Measurements from ENCODE around the gene DDX10. TPM values are rescaled to one million over a fixed set of nuclear protein-coding genes. Genes with fewer than 3 reads are reported as not detected.

Gene DDX10
- total and polyA plus RNA-seq, 4 donors: 8.0 to 11.8 (median 9.0) TPM

DNA sequence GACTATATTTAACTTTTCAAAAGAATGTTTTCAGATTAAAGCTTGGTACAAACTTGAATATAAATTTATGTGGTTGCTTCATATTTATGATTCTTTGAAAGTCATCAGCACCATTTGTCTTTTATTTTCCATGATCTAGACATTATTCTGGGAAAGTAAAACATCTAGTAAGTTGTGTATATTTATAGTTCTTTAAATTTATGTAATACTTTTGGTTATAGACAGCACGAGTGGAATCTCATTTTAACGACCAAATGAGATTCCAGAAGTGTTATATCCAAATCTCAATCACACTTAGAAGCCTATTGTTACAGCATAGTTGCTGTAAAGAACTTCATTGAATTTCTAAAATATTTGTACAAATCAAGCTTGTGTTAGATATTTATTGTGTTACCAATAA, 212.3 kb downstream of the DDX10 start (continued):
- TF ChIP-seq, protein P1, sequence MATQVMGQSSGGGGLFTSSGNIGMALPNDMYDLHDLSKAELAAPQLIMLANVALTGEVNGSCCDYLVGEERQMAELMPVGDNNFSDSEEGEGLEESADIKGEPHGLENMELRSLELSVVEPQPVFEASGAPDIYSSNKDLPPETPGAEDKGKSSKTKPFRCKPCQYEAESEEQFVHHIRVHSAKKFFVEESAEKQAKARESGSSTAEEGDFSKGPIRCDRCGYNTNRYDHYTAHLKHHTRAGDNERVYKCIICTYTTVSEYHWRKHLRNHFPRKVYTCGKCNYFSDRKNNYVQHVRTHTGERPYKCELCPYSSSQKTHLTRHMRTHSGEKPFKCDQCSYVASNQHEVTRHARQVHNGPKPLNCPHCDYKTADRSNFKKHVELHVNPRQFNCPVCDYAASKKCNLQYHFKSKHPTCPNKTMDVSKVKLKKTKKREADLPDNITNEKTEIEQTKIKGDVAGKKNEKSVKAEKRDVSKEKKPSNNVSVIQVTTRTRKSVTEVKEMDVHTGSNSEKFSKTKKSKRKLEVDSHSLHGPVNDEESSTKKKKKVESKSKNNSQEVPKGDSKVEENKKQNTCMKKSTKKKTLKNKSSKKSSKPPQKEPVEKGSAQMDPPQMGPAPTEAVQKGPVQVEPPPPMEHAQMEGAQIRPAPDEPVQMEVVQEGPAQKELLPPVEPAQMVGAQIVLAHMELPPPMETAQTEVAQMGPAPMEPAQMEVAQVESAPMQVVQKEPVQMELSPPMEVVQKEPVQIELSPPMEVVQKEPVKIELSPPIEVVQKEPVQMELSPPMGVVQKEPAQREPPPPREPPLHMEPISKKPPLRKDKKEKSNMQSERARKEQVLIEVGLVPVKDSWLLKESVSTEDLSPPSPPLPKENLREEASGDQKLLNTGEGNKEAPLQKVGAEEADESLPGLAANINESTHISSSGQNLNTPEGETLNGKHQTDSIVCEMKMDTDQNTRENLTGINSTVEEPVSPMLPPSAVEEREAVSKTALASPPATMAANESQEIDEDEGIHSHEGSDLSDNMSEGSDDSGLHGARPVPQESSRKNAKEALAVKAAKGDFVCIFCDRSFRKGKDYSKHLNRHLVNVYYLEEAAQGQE (IDR thresholded peaks at IDR 0.05): no peak
- TF ChIP-seq NR2F2 (IDR thresholded peaks at IDR 0.05) (no peak), TAF1 (conservative IDR thresholded peaks at IDR 0.05) (no peak), YY1 (IDR thresholded peaks at IDR 0.05) (no peak), HNF4A (conservative IDR thresholded peaks at IDR 0.05) (no peak)

DNA sequence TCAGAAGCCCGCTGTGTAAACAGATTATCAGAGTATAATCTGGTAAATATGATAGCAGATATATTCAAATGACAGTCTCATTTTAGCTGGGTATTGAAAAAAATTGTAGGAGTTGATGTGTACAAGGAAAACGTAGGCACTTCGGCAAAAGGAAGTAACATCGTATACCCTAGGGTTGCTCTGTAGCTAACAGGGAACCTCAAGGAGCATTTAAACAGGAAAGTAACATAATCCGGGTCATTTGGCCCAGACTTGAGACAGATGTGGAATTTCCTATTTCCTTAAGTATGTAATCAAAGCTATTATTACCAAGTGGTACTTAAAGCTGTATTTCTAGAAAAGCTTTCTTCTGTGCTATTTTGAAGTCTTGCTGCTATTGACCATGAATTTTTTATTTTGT, 215.6 kb downstream of the DDX10 start:
- Histone ChIP-seq H3K4me1 (ENCODE audit: control insufficient read depth in 4 of 4, insufficient read depth in 4 of 4, low read length in 3 of 4) (no peaks in the 10 kb centered on the region), H3K27ac (ENCODE audit: low read depth in 1 of 2, low read length in 2 of 2) (no peak overlapping the region), H3K9ac (ENCODE audit: low read depth in 1 of 2, low read length in 2 of 2) (no peak overlapping the region), H3K9me3 (ENCODE audit: control insufficient read depth in 4 of 4, low read length in 3 of 4) (no peaks in the 10 kb centered on the region), H3K27me3 (ENCODE audit: control insufficient read depth in 4 of 4, insufficient read depth in 4 of 4, low read length in 3 of 4) (no peaks in the 10 kb centered on the region), H3K4me3 (ENCODE audit: low read depth in 1 of 3, low read length in 3 of 3) (no peak overlapping the region), H3K36me3 (ENCODE audit: control insufficient read depth in 4 of 4, insufficient read depth in 3 of 4, low read depth in 1 of 4, low read length in 3 of 4) (peaks cover 0 to 2% (median 0%) of the 10 kb centered on the region in 4 donors)
- 68% methylated on average over 5 of the region's 5 CpGs for WGBS
- TF ChIP-seq HNF4G (IDR thresholded peaks at IDR 0.05) (no peak), GABPA (IDR thresholded peaks at IDR 0.05 in 1 of 2, conservative IDR thresholded peaks at IDR 0.05 in 1 of 2) (no peak), JUND (IDR thresholded peaks at IDR 0.05) (no peak), FOXA2 (IDR thresholded peaks at IDR 0.05) (no peak), RAD21 (IDR thresholded peaks at IDR 0.05) (no peak), HNF4A (conservative IDR thresholded peaks at IDR 0.05) (no peak), YY1 (IDR thresholded peaks at IDR 0.05) (no peak), NR2F2 (IDR thresholded peaks at IDR 0.05) (no peak)
- TF ChIP-seq, protein P2, sequence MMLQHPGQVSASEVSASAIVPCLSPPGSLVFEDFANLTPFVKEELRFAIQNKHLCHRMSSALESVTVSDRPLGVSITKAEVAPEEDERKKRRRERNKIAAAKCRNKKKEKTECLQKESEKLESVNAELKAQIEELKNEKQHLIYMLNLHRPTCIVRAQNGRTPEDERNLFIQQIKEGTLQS (IDR thresholded peaks at IDR 0.05): no peak
- TF ChIP-seq, protein P3, sequence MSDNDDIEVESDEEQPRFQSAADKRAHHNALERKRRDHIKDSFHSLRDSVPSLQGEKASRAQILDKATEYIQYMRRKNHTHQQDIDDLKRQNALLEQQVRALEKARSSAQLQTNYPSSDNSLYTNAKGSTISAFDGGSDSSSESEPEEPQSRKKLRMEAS (IDR thresholded peaks at IDR 0.05): no peak
- TF ChIP-seq, protein P4, sequence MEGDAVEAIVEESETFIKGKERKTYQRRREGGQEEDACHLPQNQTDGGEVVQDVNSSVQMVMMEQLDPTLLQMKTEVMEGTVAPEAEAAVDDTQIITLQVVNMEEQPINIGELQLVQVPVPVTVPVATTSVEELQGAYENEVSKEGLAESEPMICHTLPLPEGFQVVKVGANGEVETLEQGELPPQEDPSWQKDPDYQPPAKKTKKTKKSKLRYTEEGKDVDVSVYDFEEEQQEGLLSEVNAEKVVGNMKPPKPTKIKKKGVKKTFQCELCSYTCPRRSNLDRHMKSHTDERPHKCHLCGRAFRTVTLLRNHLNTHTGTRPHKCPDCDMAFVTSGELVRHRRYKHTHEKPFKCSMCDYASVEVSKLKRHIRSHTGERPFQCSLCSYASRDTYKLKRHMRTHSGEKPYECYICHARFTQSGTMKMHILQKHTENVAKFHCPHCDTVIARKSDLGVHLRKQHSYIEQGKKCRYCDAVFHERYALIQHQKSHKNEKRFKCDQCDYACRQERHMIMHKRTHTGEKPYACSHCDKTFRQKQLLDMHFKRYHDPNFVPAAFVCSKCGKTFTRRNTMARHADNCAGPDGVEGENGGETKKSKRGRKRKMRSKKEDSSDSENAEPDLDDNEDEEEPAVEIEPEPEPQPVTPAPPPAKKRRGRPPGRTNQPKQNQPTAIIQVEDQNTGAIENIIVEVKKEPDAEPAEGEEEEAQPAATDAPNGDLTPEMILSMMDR (IDR thresholded peaks at IDR 0.05; ENCODE audit: low read depth, low read length, missing input control): no peak
- TF ChIP-seq, protein P5, sequence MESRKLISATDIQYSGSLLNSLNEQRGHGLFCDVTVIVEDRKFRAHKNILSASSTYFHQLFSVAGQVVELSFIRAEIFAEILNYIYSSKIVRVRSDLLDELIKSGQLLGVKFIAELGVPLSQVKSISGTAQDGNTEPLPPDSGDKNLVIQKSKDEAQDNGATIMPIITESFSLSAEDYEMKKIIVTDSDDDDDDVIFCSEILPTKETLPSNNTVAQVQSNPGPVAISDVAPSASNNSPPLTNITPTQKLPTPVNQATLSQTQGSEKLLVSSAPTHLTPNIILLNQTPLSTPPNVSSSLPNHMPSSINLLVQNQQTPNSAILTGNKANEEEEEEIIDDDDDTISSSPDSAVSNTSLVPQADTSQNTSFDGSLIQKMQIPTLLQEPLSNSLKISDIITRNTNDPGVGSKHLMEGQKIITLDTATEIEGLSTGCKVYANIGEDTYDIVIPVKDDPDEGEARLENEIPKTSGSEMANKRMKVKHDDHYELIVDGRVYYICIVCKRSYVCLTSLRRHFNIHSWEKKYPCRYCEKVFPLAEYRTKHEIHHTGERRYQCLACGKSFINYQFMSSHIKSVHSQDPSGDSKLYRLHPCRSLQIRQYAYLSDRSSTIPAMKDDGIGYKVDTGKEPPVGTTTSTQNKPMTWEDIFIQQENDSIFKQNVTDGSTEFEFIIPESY (IDR thresholded peaks at IDR 0.05): no peak
- TF ChIP-seq, protein P1 (IDR thresholded peaks at IDR 0.05): no peak
- no peak for DNase-seq (ENCODE audit: low spot score)
